SU-DHL-6 (cell line): ENCODE results near the gene DMD.

Experiments used
- CTCF ChIP-seq: fragments of 200-600 bp; sonication (generic); IDR thresholded peaks from one replicate; pipeline ENCODE4 v1.5.1; 2017; ENCODE audit warnings: antibody characterized with exemption, mild to moderate bottlenecking, low read length, moderate library complexity; ENCODE audit not compliant: insufficient read depth, poor library complexity, severe bottlenecking
- EZH2phosphoT487 ChIP-seq: fragments of 200-600 bp; sonication (generic), shearing (Covaris generic); conservative IDR thresholded peaks from 2 replicates; pipeline ENCODE4 v1.6.1; 2018; ENCODE audit warnings: mild to moderate bottlenecking, antibody characterized with exemption, low read length, moderate library complexity, mixed read lengths

GRCh38 chrX:31138124-31138523 lies 2073.2 kb downstream of the DMD start:
- no peak for TF ChIP-seq CTCF
- no peak for TF ChIP-seq EZH2phosphoT487
